HCT116 (cell line): ENCODE data around the gene NUMB. TPM values are rescaled to one million over a fixed set of nuclear protein-coding genes. Genes with fewer than 3 reads are reported as not detected.

Source experiments
- ATAC-seq: fragments of 200-7000 bp; cut with Tn5 transposase; 2 replicates; pipeline ENCODE4 v1.9.1; 2020; ENCODE audit warnings: mild to moderate bottlenecking, moderate library complexity
- BruUV-seq: library from RNA; stranded (reverse); fragments of 400-500 nt; replicated peaks from 2 replicates; lab custom pipeline; 2021; lab: Mats Ljungman, UMichigan
- CTCF ChIA-PET: fragments of 300-600 bp; sonication (Branson Sonifier 250); formaldehyde crosslinking; loops from one replicate; lab custom pipeline; 2021; ENCODE audit warnings: antibody characterized with exemption; lab: Charles Lee
- POLR2A ChIA-PET: fragments of 300-600, 350-600 bp; sonication (Branson Sonifier 250); formaldehyde crosslinking; loops from one replicate; lab custom pipeline; 2021; ENCODE audit warnings: antibody characterized with exemption; lab: Charles Lee
- RAD21 ChIA-PET, 2 experiments: fragments of 300-600 bp; sonication (Branson Sonifier 250); formaldehyde crosslinking; loops; one replicate each; lab custom pipeline; 2023; ENCODE audit warnings: low total read pairs in 2 of 2; ENCODE audit not compliant: uncharacterized antibody in 2 of 2, unreplicated experiment in 2 of 2, low non-redundant PET in 1 of 2; lab: Charles Lee
- DNase-seq: peaks from one replicate; pipeline ENCODE4 v3.0.0-alpha.2; 2010; ENCODE audit warnings: low read depth, low spot score
- H2AFZ ChIP-seq: fragments of 200-600 bp; shearing (Covaris generic), sonication (generic); 2 replicates; pipeline ENCODE4 v1.6.1; 2017; ENCODE audit warnings: low read depth, mixed run types, mixed read lengths, antibody characterized with exemption, low read length; ENCODE audit not compliant: poor library complexity, severe bottlenecking
- H3K27ac ChIP-seq: 2 replicates; pipeline ENCODE4 v1.5.1; 2012; ENCODE audit warnings: low read depth, low read length
- H3K27me3 ChIP-seq: fragments of 200-600 bp; sonication (generic); 2 replicates; pipeline ENCODE4 v1.6.1; 2016; ENCODE audit warnings: mixed run types, low read length, mixed read lengths; ENCODE audit not compliant: insufficient read depth
- H3K36me3 ChIP-seq, 2 experiments: fragments of 200-500 bp in 1 of 2; fragments of 200-600 bp in 1 of 2; sonication (Bioruptor generic) in 1 of 2; sonication (generic) in 1 of 2; 2 replicates each; pipeline versions ENCODE4 v1.5.1 to v1.6.1; 2014 to 2016; ENCODE audit warnings: low read length in 2 of 2, inconsistent platforms in 1 of 2, mixed read lengths in 1 of 2, mixed run types in 1 of 2; ENCODE audit not compliant: insufficient read depth in 2 of 2, control insufficient read depth in 1 of 2
- H3K4me1 ChIP-seq, 2 experiments: fragments of 200-600 bp in 1 of 2; sonication (generic) in 1 of 2; 2 replicates each; pipeline versions ENCODE4 v1.5.1 to v1.6.1; 2012 to 2017; ENCODE audit warnings: low read length in 2 of 2, inconsistent platforms in 1 of 2, mild to moderate bottlenecking in 1 of 2, mixed read lengths in 1 of 2, mixed run types in 1 of 2, moderate library complexity in 1 of 2; ENCODE audit not compliant: insufficient read depth in 2 of 2, control insufficient read depth in 1 of 2
- H3K4me2 ChIP-seq: fragments of 200-600 bp; sonication (generic); 2 replicates; pipeline ENCODE4 v1.6.1; 2017; ENCODE audit warnings: mixed run types, low read length, mixed read lengths
- H3K4me3 ChIP-seq, 2 experiments: fragments of 200-600 bp in 1 of 2; sonication (generic) in 1 of 2; replicated peaks in 1 of 2; 2 replicates each; pipeline ENCODE4 v1.5.1; 2011 to 2016; ENCODE audit warnings: low read length in 2 of 2, control low read depth in 1 of 2, low read depth in 1 of 2, mild to moderate bottlenecking in 1 of 2, mixed read lengths in 1 of 2, mixed run types in 1 of 2
- H3K79me2 ChIP-seq: fragments of 200-600 bp; sonication (generic); 2 replicates; pipeline ENCODE4 v1.6.1; 2017; ENCODE audit warnings: mild to moderate bottlenecking, mixed run types, low read length, moderate library complexity, mixed read lengths; ENCODE audit not compliant: insufficient read depth
- H3K9ac ChIP-seq: fragments of 200-600 bp; sonication (generic); 2 replicates; pipeline ENCODE4 v1.6.1; 2016; ENCODE audit warnings: low read length, mixed read lengths
- H3K9me2 ChIP-seq: fragments of 200-600 bp; sonication (generic), shearing (Covaris generic); 2 replicates; pipeline ENCODE4 v1.6.1; 2017; ENCODE audit warnings: mixed run types, mild to moderate bottlenecking, moderate library complexity; ENCODE audit not compliant: insufficient read depth
- H3K9me3 ChIP-seq, 2 experiments: fragments of 200-500 bp in 1 of 2; fragments of 200-600 bp in 1 of 2; sonication (Bioruptor generic) in 1 of 2; sonication (generic) in 1 of 2; 2 replicates each; pipeline ENCODE4 v1.6.1; 2014 to 2017; ENCODE audit warnings: low read length in 2 of 2, mixed read lengths in 2 of 2, inconsistent platforms in 1 of 2, low read depth in 1 of 2, mild to moderate bottlenecking in 1 of 2, mixed run types in 1 of 2, moderate library complexity in 1 of 2; ENCODE audit not compliant: control insufficient read depth in 1 of 2, insufficient read depth in 1 of 2
- H4K20me1 ChIP-seq: fragments of 200-600 bp; sonication (generic), shearing (Covaris generic); 2 replicates; pipeline ENCODE4 v1.6.1; 2017; ENCODE audit warnings: mixed run types, mild to moderate bottlenecking, moderate library complexity; ENCODE audit not compliant: insufficient read depth
- ATF3 ChIP-seq: IDR thresholded peaks from 2 replicates; pipeline ENCODE4 v1.6.1; 2012
- EGR1 ChIP-seq: IDR thresholded peaks from 2 replicates; pipeline ENCODE4 v1.6.1; 2012; ENCODE audit warnings: low read depth
- ELF1 ChIP-seq: IDR thresholded peaks from 2 replicates; pipeline ENCODE4 v1.6.1; 2012; ENCODE audit warnings: low read depth, borderline replicate concordance
- EZH2phosphoT487 ChIP-seq: fragments of 200-600 bp; IDR thresholded peaks from 2 replicates; pipeline ENCODE4 v1.6.1; 2018; ENCODE audit warnings: antibody characterized with exemption, borderline replicate concordance
- JUND ChIP-seq: IDR thresholded peaks from 2 replicates; pipeline ENCODE4 v1.6.1; 2012
- POLR2A ChIP-seq: IDR thresholded peaks from 2 replicates; pipeline ENCODE4 v1.7.0; 2011; ENCODE audit warnings: borderline replicate concordance; ENCODE audit not compliant: insufficient read depth, insufficient read length; ENCODE audit errors: extremely low read depth
- RAD21 ChIP-seq: IDR thresholded peaks from 2 replicates; pipeline ENCODE4 v1.6.1; 2012; ENCODE audit warnings: low read depth, mild to moderate bottlenecking
- REST ChIP-seq: IDR thresholded peaks from 2 replicates; pipeline ENCODE4 v1.6.1; 2012; ENCODE audit warnings: low read depth
- SIN3A ChIP-seq: IDR thresholded peaks from 2 replicates; pipeline ENCODE4 v1.6.1; 2012; ENCODE audit warnings: low read depth
- SRF ChIP-seq: IDR thresholded peaks from 2 replicates; pipeline ENCODE4 v1.6.1; 2012; ENCODE audit warnings: low read depth
- ZFX ChIP-seq: fragments of 450-650 bp; IDR thresholded peaks from 2 replicates; pipeline ENCODE4 v1.6.1; 2017
- ZNF274 ChIP-seq: fragments of 200-500 bp; sonication (Bioruptor generic); IDR thresholded peaks from 2 replicates; pipeline ENCODE4 v1.6.1; 2014; ENCODE audit warnings: mild to moderate bottlenecking, low read depth, low read length, inconsistent platforms
- intact Hi-C: fragments of 100-400 bp; cut with micrococcal nuclease; formaldehyde crosslinking; loops from 2 replicates; pipeline ENCODE4 v1.10.0; 2022
- total RNA-seq: library from RNA; stranded (reverse); gene quantifications from one replicate; pipeline ENCODE4 v1.2.1, GENCODE V29; 2021; ENCODE audit not compliant: unreplicated experiment

NUMB gene
- total RNA-seq, 1 experiment from 2014 or later = 43.0 TPM

- H3K27me3 ChIP-seq = no peaks in the 10 kb centered on the region
- TF ChIP-seq ATF3 = no peak
- no peak for TF ChIP-seq RAD21
- TF ChIP-seq JUND = no peak
- no peak for TF ChIP-seq EGR1
- TF ChIP-seq REST = no peak
- no peak for TF ChIP-seq ELF1
- TF ChIP-seq SRF = no peak
- TF ChIP-seq EZH2phosphoT487 = no peak
- TF ChIP-seq ZFX = no peak
- no peak for TF ChIP-seq ZNF274
- TF ChIP-seq POLR2A = no peak
- TF ChIP-seq SIN3A = no peak
- TF ChIP-seq, all 23 proteins: peak for 0
- H4K20me1 ChIP-seq = no peaks in the 10 kb centered on the region
- no peaks in the 10 kb centered on the region for H3K9me3 ChIP-seq
- H3K36me3 ChIP-seq = no peaks in the 10 kb centered on the region
- H3K79me2 ChIP-seq = peaks cover 23% of the 10 kb centered on the region
- H3K4me2 ChIP-seq = no peak overlapping the region
- ChIA-PET RAD21 (interaction anchor here in 1 of 2 experiments (0.7 kb wide), 1 partner anchor 165 kb away, joined by 4 read pairs; no protein-coding TSS in a partner anchor), CTCF (interaction anchor here (1.6 kb wide), 1 partner anchor 11 kb away, joined by 4 read pairs; no protein-coding TSS in a partner anchor), POLR2A (no interaction called here)
- no peaks in the 10 kb centered on the region for H3K9me2 ChIP-seq
- DNase-seq (no peak), ATAC-seq (no peak)
- H2AFZ ChIP-seq = peak overlapping the region; percentile 7
- no peak overlapping the region for H3K27ac ChIP-seq
- H3K4me3 ChIP-seq = no peak overlapping the region
- H3K4me1 ChIP-seq = peaks cover 6 to 19% of the 10 kb centered on the region in 2 experiments; a peak in 3 of 4 replicates
- intact Hi-C loops = loop anchor here (5.0 kb wide), 1 partner anchor 998 kb away; no protein-coding TSS in a partner anchor
- no TSS peak for BruUV-seq
- no peak overlapping the region for H3K9ac ChIP-seq
Observed at GRCh38 chr14:73460691-73461127, 2.4 kb upstream of the NUMB start.
